ENCODE results near the gene SYF2.
"Not testable (repeated sequence)": the region's sequence is repeated elsewhere in the genome, so short reads cannot be mapped to it uniquely, and the experiment has no call there.

DNA sequence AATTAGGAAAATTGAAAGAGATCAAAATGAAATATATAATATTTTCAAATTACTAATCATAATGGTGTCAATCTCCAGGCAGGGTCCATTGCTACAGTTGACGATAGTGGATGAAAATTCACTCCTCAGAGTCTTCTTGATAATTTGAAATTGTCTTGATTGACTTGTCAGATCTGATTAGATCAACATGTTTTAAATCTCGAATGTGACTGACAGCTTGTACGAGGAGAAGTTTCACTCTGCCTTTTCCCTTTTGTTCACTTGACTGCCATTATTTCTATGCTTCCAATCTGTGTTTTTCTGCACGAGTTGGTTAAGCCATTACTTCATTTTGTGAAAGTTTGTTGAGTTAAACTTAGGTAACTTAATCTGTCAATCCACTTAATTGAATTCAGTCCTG lies 43.3 kb upstream of the SYF2 start:
- TF ChIP-seq PBX3 (IDR thresholded peaks at IDR 0.05); MXI1 (IDR thresholded peaks at IDR 0.05; ENCODE audit: low read depth, low read length); NFIC (IDR thresholded peaks at IDR 0.05; ENCODE audit: borderline replicate concordance); CTCF (IDR thresholded peaks at IDR 0.05); FOXM1 (IDR thresholded peaks at IDR 0.05; ENCODE audit: low read depth); USF2 (IDR thresholded peaks at IDR 0.05; ENCODE audit: borderline replicate concordance, low read depth, low read length); SMC3 (IDR thresholded peaks at IDR 0.05; ENCODE audit: low read depth, low read length); EZH2phosphoT487 (IDR thresholded peaks at IDR 0.05; ENCODE audit: borderline replicate concordance, low read depth); REST (IDR thresholded peaks at IDR 0.05; ENCODE audit: low read depth, low read length); POLR2AphosphoS5 (IDR thresholded peaks at IDR 0.05; ENCODE audit: low read depth, low read length); RAD21 (IDR thresholded peaks at IDR 0.05; ENCODE audit: low read length); TAF1 (IDR thresholded peaks at IDR 0.05; ENCODE audit: borderline replicate concordance, low read depth, low read length); EP300 (IDR thresholded peaks at IDR 0.05; ENCODE audit: borderline replicate concordance in 1 of 2, low read depth in 1 of 2, low read length in 1 of 2); MAX (IDR thresholded peaks at IDR 0.05; ENCODE audit: low read depth): not testable (repeated sequence)
